GM12878 (cell line): Measurements from ENCODE around the gene INVS. TPM values are rescaled to one million over a fixed set of nuclear protein-coding genes. Genes with fewer than 3 reads are reported as not detected.

ENCODE experiments used
- ATAC-seq: fragments of 200-7000 bp; cut with Tn5 transposase; 3 replicates; pipeline ENCODE4 v1.9.1; 2020; ENCODE audit warnings: mild to moderate bottlenecking, moderate library complexity
- BruUV-seq: library from RNA; stranded (reverse); fragments of 400-500 nt; replicated peaks from 2 replicates; lab custom pipeline; 2021; lab: Mats Ljungman, UMichigan
- CTCF ChIA-PET: fragments of 300-600 bp; sonication (Branson Sonifier 250); formaldehyde crosslinking; extraction: SDS; loops from one replicate; lab custom pipeline; 2021; ENCODE audit warnings: inconsistent platforms; lab: Yijun Ruan, JAX
- POLR2A ChIA-PET: fragments of 350-600 bp; formaldehyde crosslinking; extraction: SDS; loops from one replicate; lab custom pipeline; 2021; ENCODE audit warnings: inconsistent platforms; lab: Charles Lee
- RAD21 ChIA-PET: fragments of 300-600 bp; sonication (Branson Sonifier 250); formaldehyde crosslinking; loops from one replicate; lab custom pipeline; 2023; ENCODE audit warnings: antibody characterized with exemption; ENCODE audit not compliant: unreplicated experiment; lab: Charles Lee
- SMC1A ChIA-PET: fragments of 300-600 bp; sonication (Branson Sonifier 250); formaldehyde crosslinking; loops from one replicate; lab custom pipeline; 2023; ENCODE audit not compliant: unreplicated experiment, uncharacterized antibody; lab: Charles Lee
- DNase-seq: peaks from one replicate; pipeline ENCODE4 v3.0.0-alpha.2; 2011; ENCODE audit warnings: low read depth, low spot score
- FAIRE-seq: peaks from 3 replicates; lab custom pipeline; 2011; peaks lifted over from hg19 to GRCh38; lab: Jason Lieb, UNC
- H2AFZ ChIP-seq: 2 replicates; pipeline ENCODE4 v1.6.0; 2011; ENCODE audit warnings: low read depth, low read length, control low read depth; ENCODE audit not compliant: control insufficient read depth
- H3K27ac ChIP-seq: 2 replicates; pipeline ENCODE4 v1.5.1; 2011; ENCODE audit warnings: control low read depth; ENCODE audit not compliant: control insufficient read depth, insufficient read depth
- H3K27me3 ChIP-seq, 2 experiments: replicated peaks in 1 of 2; 2 replicates each; pipeline versions ENCODE4 v1.6.0 to v1.6.1; 2011; ENCODE audit warnings: low read length in 1 of 2; ENCODE audit not compliant: control insufficient read depth in 2 of 2, insufficient read depth in 2 of 2
- H3K36me3 ChIP-seq, 2 experiments: 2 replicates each; pipeline ENCODE4 v1.5.1; 2011; ENCODE audit warnings: low read length in 1 of 2; ENCODE audit not compliant: control insufficient read depth in 2 of 2, insufficient read depth in 2 of 2
- H3K4me1 ChIP-seq: 2 replicates; pipeline ENCODE4 v1.6.1; 2011; ENCODE audit warnings: mild to moderate bottlenecking, low read length, moderate library complexity, mixed read lengths; ENCODE audit not compliant: control insufficient read depth, insufficient read depth
- H3K4me2 ChIP-seq: 2 replicates; pipeline ENCODE4 v1.6.0; 2011; ENCODE audit warnings: control low read depth; ENCODE audit not compliant: control insufficient read depth, insufficient read depth
- H3K4me3 ChIP-seq: fragments of 200-600 bp; sonication (generic); 2 replicates; pipeline ENCODE4 v1.5.1; 2016
- H3K79me2 ChIP-seq: 2 replicates; pipeline ENCODE4 v1.6.0; 2011; ENCODE audit warnings: low read length; ENCODE audit not compliant: control insufficient read depth, insufficient read depth
- H3K9ac ChIP-seq: 2 replicates; pipeline ENCODE4 v1.8.0; 2011; ENCODE audit warnings: low read length, control low read depth, mixed read lengths; ENCODE audit not compliant: control insufficient read depth, insufficient read depth
- H3K9me3 ChIP-seq: replicated peaks from 3 replicates; pipeline ENCODE4 v1.5.1; 2011; ENCODE audit warnings: mild to moderate bottlenecking, low read length; ENCODE audit not compliant: control insufficient read depth, insufficient read depth
- H4K20me1 ChIP-seq: 2 replicates; pipeline ENCODE4 v1.6.0; 2011; ENCODE audit not compliant: control insufficient read depth, insufficient read depth
- BACH1 ChIP-seq: fragments of 450-650 bp; IDR thresholded peaks from 2 replicates; pipeline ENCODE4 v1.6.1; 2017; ENCODE audit warnings: mild to moderate bottlenecking, borderline replicate concordance
- FOXK2 ChIP-seq: fragments of 450-650 bp; IDR thresholded peaks from 2 replicates; pipeline ENCODE4 v1.6.1; 2017; ENCODE audit warnings: mild to moderate bottlenecking, moderate library complexity
- SP1 ChIP-seq: IDR thresholded peaks from one replicate; pipeline ENCODE4 v1.6.1; 2011; ENCODE audit warnings: low read depth, low read length
- STAT1 ChIP-seq: fragments of 450-650 bp; conservative IDR thresholded peaks from 2 replicates; pipeline ENCODE4 v1.6.1; 2014; ENCODE audit warnings: antibody characterized with exemption, mild to moderate bottlenecking
- YY1 ChIP-seq: IDR thresholded peaks from 2 replicates; pipeline ENCODE4 v1.6.1; 2011; ENCODE audit warnings: low read depth, mild to moderate bottlenecking, low read length
- ZBTB40 ChIP-seq: fragments of 450-650 bp; IDR thresholded peaks from 2 replicates; pipeline ENCODE4 v1.6.1; 2016; ENCODE audit warnings: mild to moderate bottlenecking, moderate library complexity, borderline replicate concordance
- WGBS: methylation state at CpG from one replicate; pipeline ENCODE4 v1.1.6; 2016; ENCODE audit warnings: low lambda C conversion rate; ENCODE audit not compliant: insufficient replicate concordance, insufficient coverage; ENCODE audit errors: missing lambda C conversion rate; 5-methylcytosine and 5-hydroxymethylcytosine counted together
- in situ Hi-C: fragments of 300-500 bp; cut with MboI; formaldehyde crosslinking; loops from 9 replicates; pipeline ENCODE4 v1.14.3; 2018; ENCODE audit warnings: mixed read lengths
- intact Hi-C: fragments of 100-400 bp; cut with micrococcal nuclease; formaldehyde crosslinking; loops from one replicate; pipeline ENCODE4 v1.14.2; 2022; ENCODE audit not compliant: unreplicated experiment
- polyA plus RNA-seq, 11 experiments: library from polyadenylated mRNA; depleted of rRNA in 4 of 11; unstranded in 6 of 11; stranded (reverse) in 5 of 11; fragments of >200 nt; fragmentation: Nextera tagmentation in 4 of 11; fragmentation: Illumina TruSeq in 1 of 11; extraction: Ambion mirVana in 4 of 11; extraction: Trizol in 1 of 11; gene quantifications; 1 replicate in 1 of 11; 2 replicates in 10 of 11; pipeline versions ENCODE4 v1.2.1 to v1.2.3, GENCODE V29; 2011 to 2016; ENCODE audit warnings: inconsistent platforms in 2 of 11, missing spikeins in 2 of 11, low read depth in 1 of 11
- total RNA-seq, 4 experiments: library from RNA; depleted of rRNA in 3 of 4; stranded (reverse); fragments of >200 nt in 3 of 4; fragmentation: Illumina TruSeq in 1 of 4; extraction: Trizol in 1 of 4; gene quantifications; 2 replicates each; pipeline versions ENCODE4 v1.2.1 to v1.2.3, GENCODE V29; 2013 to 2021

Gene INVS
- total and polyA plus RNA-seq, 10 of the 15 experiments (the other 5 are each of a cell fraction or from before 2014, with no cell fraction given): 0.93 to 20.8 (median 13.2) TPM

- TF ChIP-seq FOXK2 (no peak), YY1 (no peak), STAT1 (no peak), BACH1 (no peak)
- intact Hi-C loops: loop anchor here (5.0 kb wide), 1 partner anchor 41 kb away; the partner anchor contains the start of genes ERP44 and INVS
- RAD21 ChIA-PET: interaction anchor here (4.4 kb wide), 1 partner anchor 28 kb away, joined by 38 read pairs; no protein-coding TSS in a partner anchor
- POLR2A ChIA-PET: interaction anchor here (1.3 kb wide), 1 partner anchor 28 kb away, joined by 3 read pairs; no protein-coding TSS in a partner anchor
- H3K9me3 ChIP-seq: no peaks in the 10 kb centered on the region
- H3K4me1 ChIP-seq: peaks cover 29% of the 10 kb centered on the region
- no peak for ATAC-seq
- no peak overlapping the region for H3K9ac ChIP-seq
- no peak overlapping the region for H2AFZ ChIP-seq
- BruUV-seq: no TSS peak
- no peak overlapping the region for H3K4me2 ChIP-seq
- in situ Hi-C loops: no loop called here
- H3K4me3 ChIP-seq: no peak overlapping the region
- CTCF ChIA-PET: no interaction called here
- no peak overlapping the region for H3K27ac ChIP-seq
- SMC1A ChIA-PET: interaction anchor here (2.8 kb wide), 1 partner anchor 26 kb away, joined by 12 read pairs; no protein-coding TSS in a partner anchor
- peaks cover 5% of the 10 kb centered on the region for H3K79me2 ChIP-seq
- no peak for FAIRE-seq
- peaks cover 1 to 13% of the 10 kb centered on the region in 2 experiments for H3K36me3 ChIP-seq
- H3K27me3 ChIP-seq: no peaks in the 10 kb centered on the region
- no peak for DNase-seq
- no peaks in the 10 kb centered on the region for H4K20me1 ChIP-seq
- WGBS: 98% methylated on average over 2 of the region's 2 CpGs
Measured at GRCh38 chr9:100056561-100056960, 42.5 kb upstream of the INVS start.

GRCh38 chr9:100057624-100058023 is 41.4 kb upstream of the INVS start:
- Histone ChIP-seq H4K20me1 (no peaks in the 10 kb centered on the region), H3K9me3 (no peaks in the 10 kb centered on the region), H3K79me2 (peaks cover 11% of the 10 kb centered on the region), H2AFZ (no peak overlapping the region), H3K4me1 (peaks cover 29% of the 10 kb centered on the region), H3K4me3 (no peak overlapping the region), H3K27ac (peak overlapping the region; percentile 38), H3K27me3 (no peaks in the 10 kb centered on the region), H3K36me3 (peaks cover 1 to 13% of the 10 kb centered on the region in 2 experiments), H3K4me2 (no peak overlapping the region), H3K9ac (no peak overlapping the region)
- intact Hi-C loops: loop anchor here (2.0 to 5.0 kb wide), 2 partner anchors 25 to 40 kb away; partner anchors contain the start of genes ERP44 and INVS
- ChIA-PET SMC1A (interaction anchor here (0.8 to 3.4 kb wide), 7 partner anchors 12 to 158 kb away, joined by 3 to 45 read pairs (median 4); no protein-coding TSS in a partner anchor), RAD21 (interaction anchor here (0.8 to 4.4 kb wide), 3 partner anchors 26 to 29 kb away, joined by 3 to 38 read pairs (median 6); no protein-coding TSS in a partner anchor), POLR2A (interaction anchor here (1.3 kb wide), 1 partner anchor 27 kb away, joined by 3 read pairs; no protein-coding TSS in a partner anchor), CTCF (interaction anchor here (0.6 to 1.5 kb wide), 2 partner anchors 30 to 152 kb away, joined by 4 read pairs; no protein-coding TSS in a partner anchor)
- FAIRE-seq (no peak), DNase-seq (no peak), ATAC-seq (no peak)
- TF ChIP-seq SP1: no peak
- no peak for TF ChIP-seq ZBTB40
- in situ Hi-C loops: no loop called here
- no TSS peak for BruUV-seq
